HG03571 (cell line): ENCODE measurements around the gene EGLN2.
"Not testable (repeated sequence)": the region's sequence is repeated elsewhere in the genome, so short reads cannot be mapped to it uniquely, and the experiment has no call there.

Experiments
- ATAC-seq: cut with Tn5 transposase; IDR thresholded peaks from one replicate; pipeline ENCODE4 v1.9.1; 2021; ENCODE audit not compliant: unreplicated experiment

Gene EGLN2

GRCh38 chr19:40815223-40815622 lies 16.2 kb downstream of the EGLN2 start:
- no peak for ATAC-seq

- ATAC-seq = not testable (repeated sequence)
Measured at GRCh38 chr19:40818480-40819399, 19.7 kb downstream of the EGLN2 start.

GRCh38 chr19:40819479-40820234 lies 20.7 kb downstream of the EGLN2 start:
- not testable (repeated sequence) for ATAC-seq

GRCh38 chr19:40822161-40822560 lies 23.2 kb downstream of the EGLN2 start:
- no peak for ATAC-seq

GRCh38 chr19:40822704-40823553 lies 23.9 kb downstream of the EGLN2 start:
- not testable (repeated sequence) for ATAC-seq

- ATAC-seq = not testable (repeated sequence)
Measured at GRCh38 chr19:40824916-40825315, 25.9 kb downstream of the EGLN2 start.

GRCh38 chr19:40825460-40826095 lies 26.6 kb downstream of the EGLN2 start:
- not testable (repeated sequence) for ATAC-seq

- ATAC-seq = not testable (repeated sequence)
Measured at GRCh38 chr19:40826312-40826698, 27.3 kb downstream of the EGLN2 start.

GRCh38 chr19:40826699-40827385 lies 27.9 kb downstream of the EGLN2 start:
- ATAC-seq = not testable (repeated sequence)

GRCh38 chr19:40827386-40828247 lies 28.6 kb downstream of the EGLN2 start:
- ATAC-seq = no peak

- no peak for ATAC-seq
Measured at GRCh38 chr19:40829205-40829604, 30.2 kb downstream of the EGLN2 start.

- not testable (repeated sequence) for ATAC-seq
Measured at GRCh38 chr19:40830741-40831140, 31.8 kb downstream of the EGLN2 start.

GRCh38 chr19:40831502-40832430 lies 32.8 kb downstream of the EGLN2 start:
- no peak for ATAC-seq

- ATAC-seq = not testable (repeated sequence)
Measured at GRCh38 chr19:40832431-40832790, 33.4 kb downstream of the EGLN2 start.

- not testable (repeated sequence) for ATAC-seq
Measured at GRCh38 chr19:40833728-40834533, 34.9 kb downstream of the EGLN2 start.

- no peak for ATAC-seq
Measured at GRCh38 chr19:40836754-40837429, 37.9 kb downstream of the EGLN2 start.

GRCh38 chr19:40838477-40838876 lies 39.5 kb downstream of the EGLN2 start:
- not testable (repeated sequence) for ATAC-seq
